SH-SY5Y (cell line): ENCODE measurements around the gene USP38.

Experiments
- GATA2 ChIP-seq: IDR thresholded peaks from 2 replicates; pipeline ENCODE4 v1.6.1; 2011; ENCODE audit warnings: mild to moderate bottlenecking, low read depth, low read length
- GATA3 ChIP-seq: IDR thresholded peaks from 2 replicates; pipeline ENCODE4 v1.6.1; 2011; ENCODE audit warnings: low read depth, mild to moderate bottlenecking, low read length, moderate library complexity

The USP38 gene

GRCh38 chr4:143241892-143242291 is 57.2 kb downstream of the USP38 start:
- TF ChIP-seq GATA2 (no peak), GATA3 (no peak)

- TF ChIP-seq GATA2, result no peak
- no peak for TF ChIP-seq GATA3
Observed at GRCh38 chr4:143243041-143243440, 58.3 kb downstream of the USP38 start.

DNA sequence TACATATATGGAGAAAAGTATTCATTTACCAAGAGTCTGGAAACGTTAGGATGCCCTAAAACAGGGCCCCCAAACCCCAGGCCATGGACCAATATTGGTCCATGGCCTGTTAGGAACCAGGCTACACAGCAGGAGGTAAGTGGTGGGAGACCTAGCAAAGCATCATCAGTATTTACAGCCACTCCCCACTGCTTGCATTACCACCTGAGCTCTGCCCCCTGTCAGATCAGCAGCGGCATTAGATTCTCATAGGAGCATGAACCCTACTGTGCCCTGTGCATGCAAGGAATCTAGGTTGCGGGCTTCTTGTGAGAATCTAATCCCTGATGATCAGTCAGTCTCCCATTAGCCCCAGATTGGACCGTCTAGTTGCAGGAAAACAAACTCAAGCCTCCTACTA is 62.3 kb downstream of the USP38 start:
- TF ChIP-seq GATA3, result no peak
- TF ChIP-seq GATA2, result no peak

GRCh38 chr4:143247866-143248265 is 63.1 kb downstream of the USP38 start:
- TF ChIP-seq GATA3 (no peak), GATA2 (no peak)

DNA sequence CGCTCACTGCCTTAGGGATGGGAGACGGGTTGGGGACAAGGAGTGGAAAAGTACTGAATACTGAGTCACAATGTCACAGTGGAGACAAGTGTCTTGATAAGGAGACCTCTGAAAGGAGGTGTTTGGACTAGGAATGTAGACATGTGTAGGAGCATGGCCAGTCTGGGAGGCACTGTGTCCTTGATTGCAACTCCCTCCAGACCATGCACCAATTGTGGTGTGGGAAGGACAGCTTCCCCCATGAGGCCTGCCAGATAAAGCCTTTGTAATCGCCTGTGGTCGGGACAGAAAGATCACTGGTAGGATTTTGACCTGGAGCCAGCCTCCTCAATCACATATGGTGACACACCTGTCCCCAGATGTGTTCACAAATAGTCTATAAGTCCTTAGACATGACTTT is 64.1 kb downstream of the USP38 start:
- TF ChIP-seq GATA3 (no peak), GATA2 (no peak)

- TF ChIP-seq GATA3, result no peak
- no peak for TF ChIP-seq GATA2
Observed at GRCh38 chr4:143250617-143251016, 65.9 kb downstream of the USP38 start.

GRCh38 chr4:143251348-143251747 is 66.6 kb downstream of the USP38 start:
- no peak for TF ChIP-seq GATA3
- no peak for TF ChIP-seq GATA2

DNA sequence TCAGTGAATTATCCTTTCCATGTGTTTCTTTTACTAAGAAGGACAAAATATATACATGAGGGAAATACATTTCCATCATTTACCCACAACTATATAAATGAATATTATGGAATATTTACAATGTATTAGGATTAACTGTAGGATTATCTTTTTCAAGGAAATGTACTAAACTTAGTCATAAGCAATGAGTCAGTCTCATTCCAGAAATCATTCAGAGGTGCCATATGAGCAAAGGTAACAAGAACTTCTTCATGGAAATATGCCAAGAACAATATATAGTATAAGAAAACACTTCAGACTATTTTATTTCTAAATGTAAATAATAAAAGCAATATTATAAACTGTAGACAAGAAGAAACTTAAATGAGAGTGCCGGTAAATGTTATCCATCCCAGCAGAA is 67.1 kb downstream of the USP38 start:
- no peak for TF ChIP-seq GATA2
- no peak for TF ChIP-seq GATA3

DNA sequence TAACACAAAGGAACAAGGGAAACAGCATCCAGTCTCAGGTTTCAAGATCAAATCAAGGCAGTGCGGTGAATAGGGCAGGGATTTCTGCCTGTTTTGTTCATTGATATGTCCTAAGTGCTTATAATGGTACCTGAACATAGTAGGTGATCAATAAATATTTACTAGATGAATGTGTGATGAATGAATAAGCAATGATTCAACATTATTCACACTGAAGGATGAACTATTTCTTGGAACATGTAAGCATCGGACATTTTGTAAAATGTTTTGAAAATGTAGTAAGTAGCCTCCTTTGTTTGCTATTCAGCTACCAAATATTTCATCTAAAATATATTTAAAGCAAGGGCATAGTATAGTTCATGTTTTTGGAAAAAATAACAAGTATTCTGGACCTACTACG is 67.8 kb downstream of the USP38 start:
- TF ChIP-seq GATA3 (no peak), GATA2 (no peak)

GRCh38 chr4:143253166-143253565 is 68.4 kb downstream of the USP38 start:
- TF ChIP-seq GATA3 (no peak), GATA2 (no peak)

DNA sequence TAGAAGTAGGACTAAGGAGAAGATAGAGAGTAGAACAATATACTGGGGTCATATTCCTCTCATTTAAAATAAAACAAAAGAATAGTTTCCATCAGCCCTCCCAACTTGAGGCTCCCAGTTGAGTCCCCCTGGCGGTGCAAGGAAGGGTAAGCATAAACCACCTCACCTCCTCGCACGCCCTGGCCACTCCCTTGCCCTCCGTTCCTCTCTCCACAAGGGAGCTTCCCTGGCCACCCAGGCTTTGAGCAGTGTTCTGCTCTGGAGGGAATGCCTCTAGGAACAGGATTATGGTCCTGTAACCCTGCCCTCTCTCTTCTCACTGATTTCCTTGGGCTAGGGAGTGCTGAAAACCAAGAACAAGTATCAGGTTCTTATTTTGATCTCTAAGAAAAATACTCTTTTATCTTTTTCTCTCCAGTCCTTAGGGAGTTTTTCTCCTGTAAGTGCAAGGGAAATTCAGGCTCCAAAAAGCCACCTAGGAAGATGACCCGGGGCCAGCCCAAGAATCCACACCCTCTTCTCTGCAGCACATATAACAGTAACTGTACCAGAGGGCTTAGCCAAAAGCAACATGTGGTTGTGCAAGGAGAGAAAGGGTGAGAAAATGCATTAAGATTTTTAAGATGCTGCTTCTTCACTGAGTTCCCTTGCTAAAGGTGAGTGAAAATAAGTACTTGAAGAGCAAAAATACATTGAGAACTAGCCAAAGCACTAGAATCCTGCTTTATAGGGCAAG is 69.9 kb downstream of the USP38 start:
- TF ChIP-seq GATA3, result no peak
- no peak for TF ChIP-seq GATA2

DNA sequence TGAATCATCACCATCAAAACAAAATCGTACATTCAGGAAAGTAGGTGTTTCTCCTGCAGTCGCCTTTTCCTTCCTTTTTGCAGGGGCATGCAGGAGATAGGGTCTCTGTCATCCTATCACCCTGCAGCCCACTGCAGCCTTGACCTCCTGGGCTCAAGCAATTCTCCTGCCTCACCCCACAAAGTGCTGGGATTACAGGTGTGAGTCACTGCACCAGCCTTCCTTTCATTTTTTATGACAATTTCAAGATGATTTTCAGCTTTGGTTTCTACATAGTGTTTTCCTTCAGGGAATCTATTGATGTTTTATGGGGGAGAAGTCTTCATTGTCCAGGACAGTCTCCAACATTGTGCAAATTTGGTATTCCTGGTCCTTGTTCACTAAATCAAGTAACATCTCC is 71.7 kb downstream of the USP38 start:
- TF ChIP-seq GATA3 (no peak), GATA2 (no peak)

DNA sequence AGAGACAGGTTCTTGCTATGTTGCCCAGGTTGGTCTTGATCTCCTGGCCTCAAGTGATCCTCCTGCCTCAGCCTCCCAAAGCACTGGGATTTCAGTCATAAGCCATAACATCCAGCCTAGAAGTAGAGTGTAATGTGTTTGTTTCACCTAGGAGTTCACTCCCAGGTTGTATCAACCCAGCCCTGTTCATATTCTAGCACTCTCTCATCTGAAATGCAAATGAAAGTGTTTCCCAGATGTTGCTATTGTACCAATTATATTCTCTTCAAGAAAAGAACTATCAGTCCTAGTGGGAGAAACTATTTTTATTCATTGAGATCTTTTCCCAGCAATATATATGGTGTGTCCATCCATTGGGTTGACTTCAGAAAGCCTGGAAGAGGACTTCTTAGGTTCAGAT is 72.6 kb downstream of the USP38 start:
- no peak for TF ChIP-seq GATA2
- TF ChIP-seq GATA3, result no peak

DNA sequence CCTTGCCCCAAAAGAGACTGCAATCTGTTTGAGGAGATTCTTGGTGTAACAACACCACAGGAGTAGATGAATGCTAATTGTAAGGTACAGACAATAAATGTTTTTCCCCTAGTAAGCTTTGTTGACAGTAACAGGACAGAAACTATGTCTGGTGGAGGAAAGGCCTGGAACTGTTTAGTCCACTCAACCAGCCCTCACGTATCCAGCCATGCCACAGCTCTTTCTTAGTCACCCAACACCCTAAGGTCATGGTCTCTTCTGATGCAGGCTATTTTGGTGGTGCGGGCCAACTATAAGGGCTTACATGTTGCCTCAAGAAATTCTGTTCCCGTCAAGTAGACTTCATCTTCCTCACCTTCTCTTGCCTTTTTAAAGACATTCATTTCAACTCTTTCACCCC is 76.0 kb downstream of the USP38 start:
- TF ChIP-seq GATA2 (no peak), GATA3 (no peak)

DNA sequence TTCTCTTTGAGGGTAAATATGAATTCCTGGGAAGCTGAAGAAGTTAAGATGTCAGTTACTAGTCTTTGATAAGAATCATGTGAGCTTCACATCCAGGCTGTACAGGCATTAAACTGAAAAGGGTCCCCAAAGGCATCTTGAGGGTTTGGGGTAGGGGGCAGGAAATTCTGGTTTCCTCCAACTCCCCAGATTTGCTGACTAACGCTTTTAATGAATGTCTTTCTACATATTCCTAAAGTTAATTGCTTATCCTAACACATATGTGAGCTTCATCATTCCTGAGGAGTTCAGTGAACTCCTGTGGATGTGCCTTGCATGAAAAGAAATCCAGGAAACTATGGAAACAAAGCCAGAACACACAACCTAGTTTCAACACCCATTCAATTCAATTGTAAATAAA is 78.1 kb downstream of the USP38 start:
- no peak for TF ChIP-seq GATA2
- no peak for TF ChIP-seq GATA3

DNA sequence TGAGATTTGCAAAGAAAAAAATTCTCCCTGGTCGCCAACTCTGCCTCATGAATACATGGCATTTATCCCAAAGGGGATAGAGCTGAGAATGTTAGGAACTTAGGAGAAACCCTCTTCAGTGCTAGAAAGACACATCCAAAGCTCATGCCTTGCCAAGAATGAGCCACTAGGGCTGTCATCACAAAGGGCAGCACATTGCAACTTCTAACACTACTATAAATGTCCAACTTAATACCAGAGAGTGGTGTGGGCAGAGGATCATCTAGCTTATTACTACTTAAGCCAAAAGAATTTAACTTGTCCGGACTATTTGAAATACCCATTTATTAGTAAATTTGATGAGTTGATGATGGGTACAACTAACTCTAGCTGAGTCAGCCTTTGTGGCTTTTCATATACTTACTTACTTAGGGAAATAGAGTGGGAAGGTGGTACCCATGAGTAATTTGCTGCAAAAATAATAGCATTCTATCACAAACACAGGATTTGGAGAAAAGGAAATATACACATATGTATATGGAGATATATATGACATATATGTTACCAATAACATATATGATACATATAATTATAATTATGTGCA is 85.6 kb downstream of the USP38 start:
- TF ChIP-seq GATA3 (no peak), GATA2 (no peak)
